Stomach (tissue), 19 donors: ENCODE results near the gene ZSCAN20. TPM values are rescaled to one million over a fixed set of nuclear protein-coding genes. Genes with fewer than 3 reads are reported as not detected.

Experiments used
- DNase-seq, 2 donors: peaks; one replicate each; pipeline versions ENCODE4 v3.0.0 to v3.0.0-alpha.2; 2013 to 2019
- H3K27ac ChIP-seq, 5 donors: fragments of 200-600 bp in 4 of 5; sonication (generic) in 4 of 5; one replicate each; pipeline ENCODE4 v1.5.1; 2013 to 2019; ENCODE audit warnings: mild to moderate bottlenecking in 1 of 5, moderate library complexity in 1 of 5
- H3K27me3 ChIP-seq, 3 donors: fragments of 200-600 bp; sonication (generic); one replicate each; pipeline ENCODE4 v1.5.1; 2017 to 2019; ENCODE audit warnings: mixed run types in 1 of 3
- H3K36me3 ChIP-seq, 4 donors: fragments of 200-600 bp; sonication (generic); 1 replicate in 3 of 4; 2 replicates in 1 of 4; pipeline ENCODE4 v1.5.1; 2016 to 2019
- H3K4me1 ChIP-seq, 4 donors: fragments of 200-600 bp; sonication (generic); one replicate each; pipeline ENCODE4 v1.5.1; 2016 to 2019
- H3K4me3 ChIP-seq, 4 donors: fragments of 200-600 bp; sonication (generic) in 3 of 4; one replicate each; pipeline ENCODE4 v1.5.1; 2016 to 2019; ENCODE audit warnings: mild to moderate bottlenecking in 1 of 4
- H3K9me3 ChIP-seq, 4 donors: fragments of 200-600 bp; sonication (generic); one replicate each; pipeline ENCODE4 v1.5.1; 2016 to 2019
- EP300 ChIP-seq: sonication (generic); formaldehyde crosslinking; IDR thresholded peaks from one replicate; pipeline ENCODE4 v1.6.1; 2017; ENCODE audit warnings: antibody characterized with exemption
- POLR2A ChIP-seq, 4 donors: fragments of 450-650 bp; IDR thresholded peaks; one replicate each; pipeline ENCODE4 v1.6.1; 2016; ENCODE audit warnings: antibody characterized with exemption in 4 of 4, control low read depth in 2 of 4, mild to moderate bottlenecking in 1 of 4, moderate library complexity in 1 of 4
- POLR2AphosphoS5 ChIP-seq, 3 donors: sonication (generic); formaldehyde crosslinking; IDR thresholded peaks; one replicate each; pipeline ENCODE4 v1.6.1; 2016; ENCODE audit warnings: antibody characterized with exemption in 3 of 3
- WGBS, 5 donors: extraction: QIAGEN DNeasy Blood & Tissue Kit in 3 of 5; methylation state at CpG; one replicate each; pipeline versions ENCODE4 v1.1.5 to v1.1.7; 2013 to 2018; 5-methylcytosine and 5-hydroxymethylcytosine counted together
- intact Hi-C: fragments of 100-400 bp; cut with DNase I; formaldehyde crosslinking; loops from one replicate; pipeline ENCODE4 v1.15.1; 2023; ENCODE audit warnings: low total_unique reads
- long read RNA-seq, 10 donors: transcript quantifications; one replicate each; lab custom pipeline, GENCODE V29; 2026
- polyA plus RNA-seq, 3 donors: library from polyadenylated mRNA; stranded (reverse); fragments of 200-250 nt; gene quantifications; one replicate each; pipeline ENCODE4 v1.2.3, GENCODE V29; 2013
- total RNA-seq, 5 donors: library from RNA; depleted of rRNA; stranded (reverse); fragments of >200 nt; gene quantifications; one replicate each; pipeline versions ENCODE4 v1.1.0 to v1.2.3, GENCODE V29; 2014 to 2016
- TF ChIP-seq, protein P1 (sequence below), 7 experiments: fragments of 450-650 bp in 4 of 7; fragments of 200-600 bp in 3 of 7; sonication (generic) in 3 of 7; IDR thresholded peaks; one replicate each; pipeline ENCODE4 v1.5.1; 2016 to 2019; ENCODE audit warnings: antibody characterized with exemption in 7 of 7, control low read depth in 2 of 7, mild to moderate bottlenecking in 1 of 7
- donor health status: healthy with polysubstance abuse.
- donor health status: Bipolar disorder and iron deficiency.
- donor health status: healthy.

The ZSCAN20 gene
- total RNA-seq (1 to 10 TPM in 3 of 5 donors, under 1 TPM in 2; 0.29 to 8.4 (median 1.8) TPM), polyA plus RNA-seq (1 to 10 TPM in 1 of 3 donors, under 1 TPM in 2; 0.50 to 1.1 (median 0.61) TPM)
- long read RNA-seq, donor 1 = 0 reads
- long read RNA-seq, donor 2, partial matches to known transcripts = 0 of 1 reads
- long read RNA-seq, donor 2, other reads (novel, unspliced or antisense) = 0 of 1 reads
- long read RNA-seq, donor 3 = 0 reads
- long read RNA-seq, donor 4 = 0 reads
- long read RNA-seq, donor 5 = 0 reads
- long read RNA-seq, donor 6 = 0 reads
- long read RNA-seq, donor 7 = 0 reads
- long read RNA-seq, donor 8 = 0 reads
- long read RNA-seq, donor 9 = 0 reads
- long read RNA-seq, donor 10 = 0 reads

- Histone ChIP-seq H3K9me3 (no peaks in the 10 kb centered on the region), H3K4me1 (peaks cover 6 to 47% (median 31%) of the 10 kb centered on the region in 4 donors), H3K4me3 (peak within 1 kb of the TSS; percentile 58 to 70 (median 66)), H3K36me3 (no peaks in the 10 kb centered on the region), H3K27me3 (no peaks in the 10 kb centered on the region), H3K27ac (peak within 1 kb of the TSS; percentile 34 to 84 (median 82))
- DNase-seq = peak; percentile 97 to 99
- intact Hi-C loops = no loop called here
- 0 to 1% (median 1%) methylated on average over 29 to 38 of the region's 38 CpGs for WGBS, 5 donors
- TF ChIP-seq POLR2AphosphoS5 (IDR thresholded peaks at IDR 0.05) (peak; percentile 60 to 88 (median 80)), POLR2A (IDR thresholded peaks at IDR 0.05) (no peak)
These were observed at the start of gene ZSCAN20 for GRCh38 chr1:33472269-33472980. ZSCAN20 (plus strand) TSS chr1:33472645; CDS start chr1:33479289, 6,644 bp downstream.

DNA sequence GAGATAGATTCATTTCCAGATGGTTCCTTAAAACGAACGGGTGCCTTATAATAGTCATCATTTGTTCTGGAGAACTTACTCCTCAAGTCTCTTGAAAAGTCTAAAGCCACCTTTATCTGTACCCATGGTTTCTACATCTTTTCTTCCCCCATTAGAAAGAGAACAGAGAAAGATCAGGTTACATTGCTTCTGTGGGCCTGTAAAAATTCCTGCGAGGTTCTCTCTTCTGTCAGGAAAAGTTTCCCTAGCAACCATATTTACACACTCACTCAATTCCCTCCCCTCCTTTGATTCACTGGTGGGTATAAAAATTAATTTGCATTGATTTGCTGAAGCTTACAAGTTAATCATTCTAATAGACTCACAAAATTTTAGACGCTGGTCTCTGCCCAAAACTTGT, 48.2 kb upstream of the ZSCAN20 start:
- Histone ChIP-seq H3K27me3 (no peaks in the 10 kb centered on the region), H3K4me3 (no peak overlapping the region), H3K27ac (no peak overlapping the region), H3K4me1 (peaks cover 0 to 27% (median 10%) of the 10 kb centered on the region in 4 donors), H3K9me3 (no peaks in the 10 kb centered on the region), H3K36me3 (no peaks in the 10 kb centered on the region)
- DNase-seq = no peak
- WGBS, 5 donors = 64 to 84% (median 70%) methylated on average over 4 of the region's 4 CpGs
- TF ChIP-seq POLR2A (IDR thresholded peaks at IDR 0.05) (no peak), POLR2AphosphoS5 (IDR thresholded peaks at IDR 0.05) (no peak), EP300 (no peak)
- TF ChIP-seq, protein P1, sequence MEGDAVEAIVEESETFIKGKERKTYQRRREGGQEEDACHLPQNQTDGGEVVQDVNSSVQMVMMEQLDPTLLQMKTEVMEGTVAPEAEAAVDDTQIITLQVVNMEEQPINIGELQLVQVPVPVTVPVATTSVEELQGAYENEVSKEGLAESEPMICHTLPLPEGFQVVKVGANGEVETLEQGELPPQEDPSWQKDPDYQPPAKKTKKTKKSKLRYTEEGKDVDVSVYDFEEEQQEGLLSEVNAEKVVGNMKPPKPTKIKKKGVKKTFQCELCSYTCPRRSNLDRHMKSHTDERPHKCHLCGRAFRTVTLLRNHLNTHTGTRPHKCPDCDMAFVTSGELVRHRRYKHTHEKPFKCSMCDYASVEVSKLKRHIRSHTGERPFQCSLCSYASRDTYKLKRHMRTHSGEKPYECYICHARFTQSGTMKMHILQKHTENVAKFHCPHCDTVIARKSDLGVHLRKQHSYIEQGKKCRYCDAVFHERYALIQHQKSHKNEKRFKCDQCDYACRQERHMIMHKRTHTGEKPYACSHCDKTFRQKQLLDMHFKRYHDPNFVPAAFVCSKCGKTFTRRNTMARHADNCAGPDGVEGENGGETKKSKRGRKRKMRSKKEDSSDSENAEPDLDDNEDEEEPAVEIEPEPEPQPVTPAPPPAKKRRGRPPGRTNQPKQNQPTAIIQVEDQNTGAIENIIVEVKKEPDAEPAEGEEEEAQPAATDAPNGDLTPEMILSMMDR (IDR thresholded peaks at IDR 0.05) = no peak
- intact Hi-C loops = no loop called here

- H3K4me3 ChIP-seq = no peak overlapping the region
- no peaks in the 10 kb centered on the region for H3K9me3 ChIP-seq
- intact Hi-C loops = no loop called here
- no peaks in the 10 kb centered on the region for H3K36me3 ChIP-seq
- 62 to 79% (median 75%) methylated on average over 2 of the region's 2 CpGs for WGBS, 5 donors
- TF ChIP-seq POLR2A (IDR thresholded peaks at IDR 0.05) (no peak), POLR2AphosphoS5 (IDR thresholded peaks at IDR 0.05) (no peak), EP300 (no peak)
- TF ChIP-seq, protein P1 (IDR thresholded peaks at IDR 0.05) = no peak
- no peaks in the 10 kb centered on the region for H3K27me3 ChIP-seq
- H3K4me1 ChIP-seq = peaks cover 1 to 31% (median 14%) of the 10 kb centered on the region in 4 donors
- DNase-seq = no peak
- no peak overlapping the region for H3K27ac ChIP-seq
These were observed 47.8 kb upstream of the ZSCAN20 start for GRCh38 chr1:33424610-33425009.

DNA sequence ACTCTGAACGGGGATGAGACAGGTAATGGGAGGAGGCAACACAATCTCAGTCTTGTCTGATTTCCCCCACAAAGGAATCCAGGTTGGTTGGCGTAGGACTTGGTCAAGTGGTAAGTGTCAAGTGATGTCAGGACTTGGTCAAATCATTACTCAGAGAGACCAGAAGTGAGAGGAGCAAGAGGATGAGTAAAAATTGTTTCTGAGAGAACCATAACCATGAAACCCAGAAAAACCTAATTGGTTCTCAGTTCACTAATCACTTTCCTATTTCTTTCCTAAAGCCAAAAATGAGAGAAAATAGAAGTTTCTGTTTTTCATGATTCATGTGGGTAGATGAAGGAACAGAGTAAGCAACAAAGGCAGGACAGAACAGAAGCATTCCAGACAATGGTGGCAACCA, 46.5 kb upstream of the ZSCAN20 start:
- Histone ChIP-seq H3K9me3 (no peaks in the 10 kb centered on the region), H3K36me3 (no peaks in the 10 kb centered on the region), H3K4me1 (peaks cover 6 to 38% (median 22%) of the 10 kb centered on the region in 4 donors), H3K27me3 (no peaks in the 10 kb centered on the region), H3K27ac (no peak overlapping the region), H3K4me3 (no peak overlapping the region)
- no peak for DNase-seq
- intact Hi-C loops = no loop called here
- TF ChIP-seq POLR2A (IDR thresholded peaks at IDR 0.05) (no peak), EP300 (no peak), POLR2AphosphoS5 (IDR thresholded peaks at IDR 0.05) (no peak)
- TF ChIP-seq, protein P1 (IDR thresholded peaks at IDR 0.05) = no peak
- 87 to 94% (median 88%) methylated on average over 2 of the region's 2 CpGs for WGBS, 5 donors
